Chondrocyte (in vitro differentiated cells): ENCODE results near the gene SDHAF2. TPM values are rescaled to one million over a fixed set of nuclear protein-coding genes. Genes with fewer than 3 reads are reported as not detected.
A peak's percentile ranks its signal among the peaks of the same experiment; 100 is the strongest.

Experiments used
- DNase-seq: peaks from one replicate; pipeline ENCODE4 v3.0.0; 2021; ENCODE audit warnings: mixed read lengths, low spot score
- H3K27ac Mint-ChIP-seq: one replicate; pipeline ENCODE4 v1.8.0; 2021; ENCODE audit warnings: mild to moderate bottlenecking, moderate library complexity, mixed read lengths; ENCODE audit not compliant: unreplicated experiment
- H3K27me3 Mint-ChIP-seq: 2 replicates; pipeline ENCODE4 v1.8.0; 2021; ENCODE audit warnings: low read depth, mixed read lengths
- H3K36me3 Mint-ChIP-seq: 2 replicates; pipeline ENCODE4 v1.8.0; 2021; ENCODE audit warnings: low read depth, mixed read lengths
- H3K4me1 Mint-ChIP-seq: 2 replicates; pipeline ENCODE4 v1.8.0; 2021; ENCODE audit warnings: low read depth, mild to moderate bottlenecking, mixed read lengths
- H3K4me3 Mint-ChIP-seq: one replicate; pipeline ENCODE4 v1.8.0; 2021; ENCODE audit warnings: mild to moderate bottlenecking, moderate library complexity, mixed read lengths; ENCODE audit not compliant: unreplicated experiment
- H3K9me3 Mint-ChIP-seq: 2 replicates; pipeline ENCODE4 v1.8.0; 2021; ENCODE audit warnings: low read depth, mixed read lengths
- CTCF ChIP-seq: fragments of 200-600 bp; sonication (generic); IDR thresholded peaks from 2 replicates; pipeline ENCODE4 v1.5.0; 2021; ENCODE audit warnings: antibody characterized with exemption, mild to moderate bottlenecking, moderate library complexity
- total RNA-seq: library from RNA; stranded (reverse); gene quantifications from 3 replicates; pipeline ENCODE4 v1.2.1, GENCODE V29; 2021

SDHAF2 gene
- total RNA-seq, 1 donor from 2014 or later: 34.8 TPM

GRCh38 chr11:61392981-61393595 is 36.8 kb upstream of the SDHAF2 start:
- no peak for DNase-seq
- peak; percentile 67 for TF ChIP-seq CTCF
- peak overlapping the region; percentile 88 for H3K27ac Mint-ChIP-seq
- peaks cover 9% of the 10 kb centered on the region for H3K9me3 Mint-ChIP-seq
- peaks cover 11% of the 10 kb centered on the region for H3K36me3 Mint-ChIP-seq
- no peaks in the 10 kb centered on the region for H3K27me3 Mint-ChIP-seq
- H3K4me3 Mint-ChIP-seq: peak overlapping the region; percentile 94
- peaks cover 18% of the 10 kb centered on the region for H3K4me1 Mint-ChIP-seq

GRCh38 chr11:61401173-61401572 is 28.8 kb upstream of the SDHAF2 start:
- peaks cover 16% of the 10 kb centered on the region for H3K36me3 Mint-ChIP-seq
- H3K27me3 Mint-ChIP-seq: no peaks in the 10 kb centered on the region
- DNase-seq: no peak
- no peak overlapping the region for H3K27ac Mint-ChIP-seq
- H3K9me3 Mint-ChIP-seq: no peaks in the 10 kb centered on the region
- H3K4me3 Mint-ChIP-seq: no peak overlapping the region
- peaks cover 27% of the 10 kb centered on the region for H3K4me1 Mint-ChIP-seq
- no peak for TF ChIP-seq CTCF

DNA sequence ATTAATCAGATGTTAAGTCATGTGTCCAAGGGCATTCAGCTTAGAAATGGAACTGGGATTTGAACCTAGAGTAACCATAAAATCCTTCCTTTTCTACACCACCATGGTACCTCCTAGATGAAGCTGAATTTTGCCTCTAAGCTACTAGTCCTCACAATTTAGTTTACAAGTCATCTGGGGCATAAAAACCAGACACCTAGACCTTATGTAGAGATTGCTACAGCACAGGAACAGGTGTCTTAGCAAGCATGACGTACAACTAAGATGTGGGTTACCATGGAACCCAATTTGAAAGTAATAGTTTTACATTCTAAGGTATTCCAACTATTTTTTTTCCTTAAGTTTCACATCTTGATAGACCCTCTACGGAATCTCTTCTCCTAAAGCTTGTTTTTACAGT is 28.4 kb upstream of the SDHAF2 start:
- Mint-ChIP-seq H3K36me3 (peaks cover 16% of the 10 kb centered on the region), H3K27me3 (no peaks in the 10 kb centered on the region), H3K27ac (no peak overlapping the region), H3K4me3 (no peak overlapping the region), H3K4me1 (peaks cover 30% of the 10 kb centered on the region), H3K9me3 (no peaks in the 10 kb centered on the region)
- TF ChIP-seq CTCF: no peak
- no peak for DNase-seq

GRCh38 chr11:61403658-61404057 is 26.3 kb upstream of the SDHAF2 start:
- Mint-ChIP-seq H3K27me3 (no peaks in the 10 kb centered on the region), H3K9me3 (no peaks in the 10 kb centered on the region), H3K4me1 (peaks cover 38% of the 10 kb centered on the region), H3K36me3 (peaks cover 23% of the 10 kb centered on the region), H3K4me3 (no peak overlapping the region), H3K27ac (peak overlapping the region; percentile 92)
- DNase-seq: no peak
- TF ChIP-seq CTCF: no peak

- peaks cover 20% of the 10 kb centered on the region for H3K36me3 Mint-ChIP-seq
- H3K27ac Mint-ChIP-seq: peak overlapping the region; percentile 92
- peaks cover 38% of the 10 kb centered on the region for H3K4me1 Mint-ChIP-seq
- DNase-seq: no peak
- no peak overlapping the region for H3K4me3 Mint-ChIP-seq
- TF ChIP-seq CTCF: no peak
- no peaks in the 10 kb centered on the region for H3K9me3 Mint-ChIP-seq
- H3K27me3 Mint-ChIP-seq: no peaks in the 10 kb centered on the region
Measured at GRCh38 chr11:61404103-61404502, 25.8 kb upstream of the SDHAF2 start.
